ENCODE data around the gene SLC2A9.

DNA sequence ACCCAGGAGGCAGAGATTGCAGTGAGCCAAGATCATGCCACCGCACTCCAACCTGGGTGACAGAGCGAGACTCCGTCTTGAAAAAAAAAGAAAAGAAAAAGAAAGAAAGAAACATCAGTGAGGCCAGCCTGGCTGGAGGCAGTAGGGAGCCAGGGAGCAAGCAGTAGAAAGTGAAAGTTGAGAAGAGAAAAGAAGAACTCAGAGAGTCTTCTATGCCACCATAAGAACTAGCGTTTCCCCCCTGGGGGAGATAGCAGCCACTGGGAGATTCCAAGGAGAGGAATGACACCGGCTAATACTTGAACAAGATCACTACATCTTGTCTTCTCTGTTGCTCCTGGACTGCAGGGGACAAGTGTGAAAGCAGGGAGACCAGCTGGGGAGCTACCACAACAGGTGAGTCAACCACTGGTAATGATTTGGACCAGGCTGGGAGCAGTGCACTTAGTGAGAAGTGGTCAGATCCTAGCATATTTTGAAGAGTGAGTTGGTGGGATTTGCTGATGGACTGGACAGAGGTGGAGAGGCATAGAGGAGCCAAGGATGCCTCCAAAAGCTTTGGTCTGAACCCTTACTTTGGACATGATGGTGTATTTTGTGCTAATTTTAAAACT, 33.4 kb downstream of the SLC2A9 start:
- no peak for TF ChIP-seq CTCF (conservative IDR thresholded peaks at IDR 0.05 in 1 of 2, IDR thresholded peaks at IDR 0.05 in 1 of 2; ENCODE audit: low read depth in 1 of 2, low read length in 2 of 2)
- no peak for TF ChIP-seq EZH2 (IDR thresholded peaks at IDR 0.05; ENCODE audit: low read length, missing control alignments)
